Right forelimb (tissue), 1 donor: ENCODE measurements around the gene TEX35.
"Not testable (repeated sequence)": the region's sequence is repeated elsewhere in the genome, so short reads cannot be mapped to it uniquely, and the experiment has no call there.

ENCODE experiments used
- DNase-seq: peaks from one replicate; pipeline ENCODE4 v3.0.0-alpha.2; 2018

Gene TEX35

GRCh38 chr1:178495158-178495557 lies 17.8 kb upstream of the TEX35 start:
- no peak for DNase-seq

- no peak for DNase-seq
Observed at GRCh38 chr1:178495741-178496409, 17.0 kb upstream of the TEX35 start.

GRCh38 chr1:178496410-178497135 lies 16.3 kb upstream of the TEX35 start, which contains the start of gene CLEC20A:
TSS of gene CLEC20A (minus strand) at chr1:178496964. CDS start at chr1:178496939, 25 bp downstream.
- DNase-seq = no peak

- no peak for DNase-seq
Observed at GRCh38 chr1:178497903-178498478, 14.9 kb upstream of the TEX35 start.

GRCh38 chr1:178498896-178499675 lies 13.8 kb upstream of the TEX35 start:
- no peak for DNase-seq

- no peak for DNase-seq
Observed at GRCh38 chr1:178500091-178500770, 12.7 kb upstream of the TEX35 start.

- DNase-seq = no peak
Observed at GRCh38 chr1:178500936-178501554, 11.9 kb upstream of the TEX35 start.

GRCh38 chr1:178501705-178502329 lies 11.1 kb upstream of the TEX35 start:
- peak; percentile 83 for DNase-seq

- DNase-seq = no peak
Observed at GRCh38 chr1:178502330-178502714, 10.6 kb upstream of the TEX35 start.

GRCh38 chr1:178502856-178503255 lies 10.1 kb upstream of the TEX35 start:
- no peak for DNase-seq

- not testable (repeated sequence) for DNase-seq
Observed at GRCh38 chr1:178503316-178503715, 9.6 kb upstream of the TEX35 start.

GRCh38 chr1:178503849-178504248 lies 9.1 kb upstream of the TEX35 start:
- no peak for DNase-seq

GRCh38 chr1:178504286-178504685 lies 8.6 kb upstream of the TEX35 start:
- DNase-seq = no peak

GRCh38 chr1:178506177-178506576 lies 6.7 kb upstream of the TEX35 start:
- no peak for DNase-seq

GRCh38 chr1:178506669-178507068 lies 6.2 kb upstream of the TEX35 start:
- DNase-seq = no peak

- DNase-seq = no peak
Observed at GRCh38 chr1:178509414-178510007, 3.4 kb upstream of the TEX35 start.

- no peak for DNase-seq
Observed at GRCh38 chr1:178510155-178510554, 2.8 kb upstream of the TEX35 start.

GRCh38 chr1:178513278-178513983 lies 522 bp downstream of the TEX35 start:
- DNase-seq = no peak

- DNase-seq = no peak
Observed at GRCh38 chr1:178516110-178516509, 3.2 kb downstream of the TEX35 start.

GRCh38 chr1:178518894-178519293 lies 6.0 kb downstream of the TEX35 start:
- DNase-seq = no peak

GRCh38 chr1:178520803-178521202 lies 7.9 kb downstream of the TEX35 start:
- no peak for DNase-seq
